GF-D8 (cell line): ENCODE data around the gene TRIM46.
"Not testable (repeated sequence)": the region's sequence is repeated elsewhere in the genome, so short reads cannot be mapped to it uniquely, and the experiment has no call there.

Source experiments
- DNase-seq: peaks from one replicate; lab custom pipeline; 2025; lab: John Stamatoyannopoulos, UW

Gene TRIM46

DNA sequence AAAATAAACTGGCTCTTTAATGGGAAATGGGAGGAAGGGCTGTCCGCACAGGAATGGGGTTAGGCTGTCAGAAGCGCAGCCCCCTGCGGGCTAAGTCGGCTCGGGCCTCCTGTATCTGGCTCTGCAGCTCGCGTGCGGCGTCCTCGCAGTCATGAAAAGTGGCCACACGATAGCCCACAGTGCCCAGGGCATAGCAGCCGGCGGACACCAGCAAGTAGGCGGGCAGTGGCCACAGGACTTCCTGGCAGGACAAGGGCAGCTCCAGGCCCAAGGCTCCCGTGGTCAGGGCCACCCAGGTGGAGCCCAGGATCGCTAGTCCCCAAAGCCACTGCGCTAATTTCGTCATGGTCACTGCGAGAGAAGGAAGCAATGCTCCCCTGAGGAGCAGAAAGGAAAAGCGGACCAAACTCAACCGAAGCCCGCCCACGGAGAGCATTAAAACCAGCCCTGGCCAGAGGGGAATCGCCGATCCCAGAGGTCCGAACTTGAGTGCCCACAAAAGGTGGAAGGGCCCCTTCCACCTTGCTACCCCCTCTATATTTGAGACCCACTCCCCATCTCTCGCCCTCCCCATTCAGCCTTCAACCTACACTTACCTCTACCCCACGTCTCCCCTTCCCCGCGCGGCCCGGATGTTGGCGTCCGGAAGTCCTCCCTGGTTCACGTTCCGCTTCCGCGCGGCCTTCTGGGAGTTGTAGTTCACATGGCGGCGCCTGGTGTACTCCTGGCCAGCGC is 33.6 kb upstream of the TRIM46 start, which contains the start of gene DPM3:
Gene DPM3 (minus strand): TSS at position 637 of the 735 bp plus-strand sequence. CDS start 291 bp downstream, at position 346.
- peak; percentile 45 for DNase-seq

DNA sequence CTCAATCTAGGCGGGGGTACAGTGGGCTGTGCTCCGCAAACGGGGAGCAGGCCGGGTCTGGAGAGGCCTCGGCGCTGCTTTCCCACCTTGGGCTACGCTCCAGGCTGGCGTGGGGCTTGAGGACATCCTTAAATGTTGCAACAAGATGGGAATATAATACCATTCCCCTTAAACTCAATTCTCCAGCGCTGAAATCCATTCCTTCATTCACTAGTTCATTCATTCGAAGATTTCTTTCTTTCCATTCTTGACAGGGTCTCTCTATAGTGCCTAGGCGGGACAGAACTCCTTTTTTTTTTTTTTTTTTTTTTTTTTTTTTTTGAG is 33.1 kb upstream of the TRIM46 start:
- no peak for DNase-seq

DNA sequence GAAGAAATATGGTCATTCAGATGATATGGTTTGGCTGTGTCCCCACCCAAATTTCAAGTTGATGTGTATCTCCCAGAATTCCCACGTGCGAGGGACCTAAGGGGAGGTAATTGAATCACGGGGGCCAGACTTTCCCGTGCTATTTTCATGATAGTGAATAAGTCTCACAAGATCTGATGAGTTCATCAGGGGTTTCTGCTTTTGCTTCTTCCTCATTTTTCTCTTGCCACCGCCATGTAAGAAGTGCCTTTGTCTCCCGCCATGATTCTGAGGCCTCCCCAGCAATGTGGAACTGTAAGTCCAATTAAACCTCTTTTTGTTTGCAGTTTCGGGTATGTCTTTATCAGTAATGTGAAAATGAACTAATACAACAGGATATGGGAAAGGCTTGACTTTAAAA is 31.9 kb upstream of the TRIM46 start:
- DNase-seq: no peak

DNA sequence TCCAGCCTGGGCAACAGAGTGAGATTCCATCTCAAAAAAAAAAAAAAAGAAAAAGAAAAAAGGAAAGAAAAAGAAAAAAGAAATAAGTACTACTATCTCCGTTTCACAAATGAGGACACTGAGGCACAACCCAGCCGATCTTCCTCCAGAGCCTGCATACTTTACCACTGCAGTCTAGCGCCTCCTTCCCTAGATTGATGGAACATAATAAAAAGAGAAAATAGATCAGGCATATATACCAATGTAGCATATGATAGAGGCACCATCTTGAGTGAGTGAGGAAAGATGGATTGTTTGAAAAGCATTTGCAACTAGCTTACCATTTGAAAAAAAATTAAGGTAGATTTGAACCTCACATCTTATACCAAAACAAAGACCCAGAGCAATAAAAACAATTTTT is 28.2 kb upstream of the TRIM46 start:
- no peak for DNase-seq

DNA sequence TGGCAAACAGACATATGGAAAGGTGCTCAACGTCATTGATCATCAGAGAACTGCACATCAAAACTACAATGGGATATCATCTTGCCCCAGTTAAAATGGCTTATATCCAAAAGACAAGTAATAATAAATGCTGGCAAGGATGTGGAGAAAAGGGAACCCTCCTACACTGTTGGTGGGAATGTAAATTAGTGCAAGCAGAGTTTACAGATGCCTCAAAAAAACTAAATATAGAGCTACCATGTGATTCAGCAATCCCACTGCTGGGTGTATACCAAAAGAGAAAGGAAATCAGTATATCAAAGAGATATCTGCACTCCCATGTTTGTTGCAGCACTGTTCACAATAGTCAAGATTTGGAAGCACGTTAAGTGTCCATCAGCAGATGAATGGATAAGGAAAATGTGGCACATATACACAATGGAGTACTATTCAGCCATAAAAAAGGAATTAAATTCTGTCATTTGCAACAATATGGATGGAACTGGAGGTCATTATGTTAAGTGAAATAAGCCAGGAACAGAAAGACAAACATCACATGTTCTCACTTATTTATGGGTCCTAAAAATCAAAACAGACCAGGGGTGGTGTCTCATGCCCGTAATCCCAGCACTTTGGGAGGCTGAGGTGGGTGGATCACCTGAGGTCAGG is 17.5 kb upstream of the TRIM46 start:
- DNase-seq: not testable (repeated sequence)

DNA sequence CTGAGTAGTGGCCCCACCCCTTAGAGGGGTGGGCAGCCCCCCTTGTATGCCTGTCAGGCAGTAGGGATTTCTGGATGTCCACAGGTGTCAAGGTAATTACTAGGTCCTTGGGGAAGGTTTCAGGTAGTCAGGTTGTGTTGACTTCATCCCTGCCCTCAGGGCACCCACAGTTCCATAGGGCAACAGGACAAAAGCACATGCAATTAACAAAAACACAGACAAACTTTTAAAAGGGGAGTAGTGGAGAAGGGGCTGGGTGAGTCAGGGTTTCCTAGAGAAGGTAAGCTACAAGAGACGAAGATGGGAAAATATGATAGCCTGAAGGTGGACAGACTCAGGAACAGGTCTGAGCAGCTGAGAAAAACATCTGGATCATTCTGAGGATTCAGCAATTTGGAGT is 14.7 kb upstream of the TRIM46 start:
- no peak for DNase-seq

DNA sequence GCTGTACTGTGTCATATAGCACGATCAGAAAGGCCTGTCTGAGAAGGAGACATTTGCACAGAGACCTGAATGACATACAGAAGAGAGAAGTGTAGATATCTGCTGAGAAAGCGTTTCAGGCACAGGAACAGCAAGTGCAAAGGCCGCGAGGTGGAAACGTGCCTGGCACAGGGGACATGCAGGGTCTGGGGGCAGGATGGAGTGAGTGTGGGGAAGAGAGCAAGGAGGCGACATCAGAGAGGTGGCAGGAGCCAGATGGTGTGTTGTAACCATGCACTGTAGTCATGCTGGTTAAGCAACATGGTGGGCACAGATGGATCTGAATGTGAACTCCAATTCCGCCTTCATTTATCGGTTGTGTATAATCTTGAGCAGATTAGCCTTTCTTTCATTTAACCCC is 13.5 kb upstream of the TRIM46 start:
- DNase-seq: no peak

DNA sequence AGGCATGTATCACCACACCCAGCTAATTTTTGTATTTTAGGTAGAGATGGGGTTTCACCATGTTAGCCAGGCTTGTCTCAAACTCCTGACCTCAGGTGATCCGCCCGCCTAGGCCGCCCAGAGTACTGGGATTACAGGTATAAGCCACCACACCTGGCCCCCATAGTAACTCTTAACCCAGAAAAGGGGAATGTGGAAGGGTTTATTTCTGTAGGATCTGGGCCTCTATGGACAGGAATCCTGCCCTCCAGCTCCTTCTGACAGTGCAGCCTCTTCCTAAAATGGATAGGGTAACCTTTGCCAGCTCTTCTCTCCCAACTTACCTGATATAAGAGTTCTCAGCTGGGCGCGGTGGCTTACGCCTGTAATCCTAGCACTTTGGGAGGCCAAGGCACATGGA is 11.0 kb upstream of the TRIM46 start:
- not testable (repeated sequence) for DNase-seq

DNA sequence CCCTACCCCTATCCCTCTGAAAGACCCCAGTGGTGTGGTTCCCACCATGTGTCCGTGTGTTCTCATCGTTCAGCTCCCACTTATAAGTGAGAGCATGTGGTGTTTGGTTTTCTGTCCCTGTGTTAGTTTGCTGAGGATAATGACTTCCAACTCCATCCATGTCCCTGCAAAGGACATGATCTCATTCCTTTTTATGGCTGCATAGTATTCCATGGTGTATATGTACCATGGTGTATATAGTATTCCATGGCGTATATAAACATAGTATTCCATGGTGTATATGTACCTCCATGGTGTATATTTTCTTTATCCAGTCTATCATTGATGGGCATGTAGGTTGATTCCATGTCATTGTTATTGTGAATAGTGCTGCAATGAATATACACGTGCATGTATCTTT is 9.9 kb upstream of the TRIM46 start:
- DNase-seq: not testable (repeated sequence)

DNA sequence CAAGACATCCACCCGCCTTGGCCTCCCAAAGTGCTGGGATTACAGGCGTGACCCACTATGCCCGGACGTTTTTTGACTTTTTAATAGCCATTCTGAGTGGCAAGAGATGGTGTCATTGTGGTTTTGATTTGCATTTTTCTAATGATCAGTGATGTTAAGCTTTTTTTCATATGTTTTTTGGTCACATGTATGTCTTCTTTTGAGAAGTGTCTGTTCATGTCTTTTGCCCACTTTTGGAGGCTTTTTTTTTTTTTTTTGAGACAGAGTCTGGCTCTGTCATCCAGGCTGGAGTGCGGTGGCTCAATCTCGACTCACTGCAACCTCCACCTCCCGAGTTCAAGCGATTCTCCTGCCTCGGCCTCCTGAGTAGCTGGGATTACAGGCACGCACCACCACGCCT is 9.0 kb upstream of the TRIM46 start:
- DNase-seq: not testable (repeated sequence)

DNA sequence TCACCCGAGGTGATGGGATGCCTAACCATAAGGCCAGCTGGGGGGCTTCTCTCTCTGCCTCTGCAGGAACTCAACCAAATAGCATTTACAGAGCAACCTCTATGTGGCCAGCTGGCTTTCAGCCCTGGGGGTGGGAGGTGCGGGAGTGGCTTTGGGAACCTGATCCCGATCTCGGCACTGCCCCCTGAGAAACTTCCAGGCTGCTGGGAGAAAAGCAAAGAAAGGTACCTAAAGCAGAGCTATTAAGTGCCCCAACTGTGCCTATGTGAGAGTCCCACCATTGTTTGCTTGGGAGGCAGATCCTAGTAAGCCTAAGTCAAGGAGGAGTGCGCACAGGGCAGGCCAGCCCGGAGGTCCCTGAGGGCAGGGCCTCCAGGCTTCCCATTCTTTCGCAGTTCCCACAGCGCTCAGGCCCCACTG is 7.6 kb upstream of the TRIM46 start:
- DNase-seq: no peak

DNA sequence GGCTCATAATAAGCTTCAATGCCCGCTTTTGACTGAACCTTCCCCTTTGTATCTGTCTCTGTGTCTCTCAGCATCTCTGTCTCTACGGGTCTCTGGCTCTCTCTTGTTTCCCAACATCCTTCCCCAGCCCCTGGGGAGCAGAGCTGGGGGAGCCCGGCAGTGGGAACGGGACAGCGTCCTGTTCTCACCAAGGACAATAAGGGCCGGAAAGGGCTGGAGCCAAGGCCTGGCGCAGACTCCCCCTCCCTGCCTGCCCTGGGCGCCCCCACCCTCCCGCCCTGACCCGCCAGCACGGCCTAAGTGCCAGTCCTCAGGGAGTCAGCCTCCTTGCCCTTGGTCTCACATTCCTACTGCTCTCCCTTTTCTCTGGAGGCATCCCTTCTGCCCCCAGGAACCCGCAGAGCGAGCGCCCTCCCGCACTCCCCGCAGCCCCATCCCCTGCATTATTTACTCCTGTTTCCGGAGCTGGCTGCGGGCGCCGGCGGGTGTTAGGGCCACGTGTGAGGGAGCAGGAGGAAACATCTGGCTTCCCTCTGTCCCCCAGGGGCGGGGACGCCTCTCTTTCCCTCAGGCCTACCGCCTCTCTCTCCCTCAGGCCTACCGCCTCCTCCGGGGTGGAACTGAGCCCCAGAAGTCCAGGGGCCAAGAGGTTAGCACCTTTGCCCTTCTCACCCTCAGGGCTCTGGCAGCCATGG is 7.0 kb upstream of the TRIM46 start:
- DNase-seq: peak; percentile 86

DNA sequence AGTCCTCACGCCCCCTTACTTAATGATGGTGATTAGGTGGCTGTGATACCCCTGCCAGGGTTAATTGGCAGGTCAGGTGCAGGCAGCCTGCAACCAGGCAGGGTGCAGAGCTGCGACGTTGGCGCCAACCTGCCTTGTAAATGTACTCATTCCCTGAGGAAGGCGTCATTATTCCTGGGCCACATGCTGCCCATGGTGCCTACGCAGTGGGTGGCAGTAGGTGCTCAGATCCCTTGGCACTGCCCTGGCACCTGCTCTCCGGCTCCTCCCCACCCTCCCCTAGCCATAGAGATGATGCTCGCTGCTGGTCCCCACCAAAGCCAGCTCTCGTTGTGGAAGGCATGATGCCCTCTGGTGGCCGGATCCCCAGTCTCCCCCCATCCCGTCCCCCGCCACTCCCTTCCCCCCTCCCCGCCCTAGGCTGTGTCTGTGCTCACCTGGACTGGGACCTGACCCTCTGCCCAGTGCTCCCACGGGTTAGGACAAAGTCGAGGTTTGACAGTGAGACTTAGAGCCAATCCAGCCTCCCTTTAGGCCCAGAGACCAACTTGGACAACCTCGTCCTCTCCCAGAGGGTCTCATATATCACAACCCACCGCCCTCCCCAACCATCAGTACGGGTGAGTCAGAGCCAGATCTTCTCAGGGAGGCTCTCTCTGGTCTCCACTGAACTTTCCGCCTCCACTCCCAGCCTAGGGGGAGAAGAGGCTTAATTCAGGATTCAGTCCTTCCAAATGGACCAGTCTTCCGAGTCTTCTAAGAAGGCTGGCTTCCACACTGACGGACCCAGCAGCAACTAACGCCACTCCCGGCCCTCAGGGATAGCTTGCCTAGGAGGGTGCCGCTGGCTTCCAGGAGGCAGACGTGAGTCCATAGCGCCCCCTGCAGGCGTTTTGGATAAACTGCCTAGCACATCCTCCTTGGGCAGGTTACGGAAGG is 6.2 kb upstream of the TRIM46 start:
- DNase-seq: peak; percentile 66

DNA sequence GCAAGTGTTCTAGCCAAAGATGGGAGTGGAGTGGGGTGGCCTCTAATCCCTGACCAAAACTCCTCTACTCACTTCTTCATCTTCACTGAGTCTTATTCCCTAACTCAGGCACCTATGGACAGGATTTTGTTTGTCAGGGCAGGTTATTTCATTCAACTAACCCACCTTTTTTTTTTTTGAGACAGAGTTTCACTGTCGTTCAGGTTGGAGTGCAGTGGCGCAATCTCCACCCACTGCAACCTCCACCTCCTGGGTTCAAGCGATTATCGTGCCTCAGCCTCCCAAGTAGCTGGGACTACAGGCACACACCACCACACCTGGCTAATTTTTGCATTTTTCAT is 5.6 kb upstream of the TRIM46 start:
- not testable (repeated sequence) for DNase-seq

DNA sequence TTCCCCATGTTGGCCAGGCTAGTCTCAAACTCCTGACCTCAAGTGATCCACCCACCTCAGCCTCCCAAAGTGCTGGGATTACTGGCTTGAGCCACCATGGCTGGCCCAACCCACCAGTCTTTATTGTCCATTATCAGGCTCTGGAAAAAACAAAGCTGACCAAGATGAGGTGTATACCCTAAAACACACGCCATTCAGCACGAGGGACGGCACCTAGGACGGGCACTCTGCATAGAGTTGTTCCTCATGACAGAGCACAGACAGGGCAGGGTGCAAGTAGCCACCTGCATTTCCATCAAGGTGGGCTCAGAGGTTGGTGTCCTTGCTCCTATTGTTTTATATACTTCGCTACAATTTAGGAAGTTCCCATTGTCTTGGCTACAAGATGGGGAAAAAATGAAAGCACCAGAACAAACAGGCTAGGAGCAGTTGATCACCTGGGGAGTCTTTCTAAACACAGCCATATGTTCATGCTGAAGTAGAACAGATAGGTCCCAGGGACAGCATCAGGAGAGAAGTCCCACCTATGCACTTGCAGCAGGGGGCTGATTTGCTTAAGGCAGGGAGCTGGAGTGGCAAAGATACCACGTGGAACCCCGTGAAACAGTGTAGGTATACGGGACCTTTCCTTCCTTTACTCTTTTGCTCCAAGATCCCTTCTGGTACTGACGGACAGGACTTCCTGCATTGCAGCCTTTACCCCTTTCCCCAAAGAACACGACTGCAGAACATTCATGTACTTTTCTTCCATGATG is 5.0 kb upstream of the TRIM46 start:
- no peak for DNase-seq

DNA sequence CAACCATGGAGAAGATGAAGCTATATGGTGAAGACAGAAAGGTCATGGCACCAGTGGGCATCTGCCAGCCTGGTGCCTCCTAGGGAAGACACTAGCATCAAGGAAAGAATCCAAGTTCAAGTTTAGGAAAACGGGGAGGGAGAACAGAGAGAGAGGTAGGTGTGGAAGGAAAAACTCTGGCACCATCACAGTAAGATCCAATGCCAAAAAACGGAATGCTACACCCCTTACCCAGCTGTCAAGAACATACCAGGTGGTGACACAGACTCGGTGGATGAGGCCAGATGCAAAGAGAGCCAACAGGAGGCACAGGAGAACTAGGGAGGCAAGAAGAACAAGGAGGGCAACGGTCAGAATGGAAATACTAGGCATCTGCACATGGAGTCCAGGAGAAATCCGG is 4.1 kb upstream of the TRIM46 start:
- no peak for DNase-seq

DNA sequence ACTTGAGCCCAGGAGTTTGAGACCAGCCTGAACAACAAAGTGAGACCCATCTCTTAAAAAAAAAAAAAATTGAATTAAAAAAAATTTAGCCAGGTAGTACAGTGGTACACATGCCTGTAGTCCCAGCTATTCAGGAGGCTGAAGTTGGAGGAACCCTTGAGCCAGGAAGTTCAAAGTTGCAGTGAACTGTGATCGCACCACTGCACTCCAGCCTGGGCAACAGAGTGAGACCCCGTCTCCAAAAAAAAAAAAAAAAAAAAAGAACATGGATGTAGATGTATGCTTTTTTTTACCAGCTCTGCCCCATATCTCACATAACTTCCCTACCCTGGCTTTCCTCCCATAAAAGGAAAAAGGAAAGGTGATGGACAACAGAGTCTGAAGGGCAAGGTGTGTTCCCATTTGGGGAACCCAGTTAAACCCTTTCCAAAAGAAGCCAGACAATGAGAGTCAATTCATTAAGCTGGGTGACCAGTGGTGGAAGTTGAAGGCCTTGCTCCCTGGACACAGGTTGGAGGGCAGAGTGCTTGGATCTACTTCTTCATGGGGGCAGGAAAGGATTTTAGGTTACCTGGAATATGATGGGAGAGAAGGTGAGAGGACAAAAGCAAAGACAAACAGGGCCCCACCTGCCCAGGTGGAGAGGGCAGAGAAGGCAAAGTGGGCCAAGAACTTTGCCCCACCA is 3.4 kb upstream of the TRIM46 start:
- no peak for DNase-seq

DNA sequence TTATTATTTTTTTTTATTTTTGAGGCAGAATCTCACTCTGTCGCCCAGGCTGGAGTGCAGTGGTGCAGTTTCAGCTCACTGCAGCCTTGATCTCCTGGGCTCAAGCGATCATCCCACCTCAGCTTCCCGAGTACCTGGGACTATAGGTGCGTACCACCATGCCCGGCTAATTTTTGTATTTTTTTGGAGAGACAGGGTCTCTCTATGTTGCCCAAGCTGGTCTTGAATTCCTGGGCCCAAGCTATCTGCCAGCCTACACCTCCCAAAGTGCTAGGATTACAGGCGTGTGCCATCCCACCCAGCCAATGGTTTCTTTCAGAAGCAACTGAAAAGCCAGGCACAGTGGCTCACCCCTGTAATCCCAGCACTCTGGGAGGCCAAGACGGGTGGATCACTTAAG is 2.8 kb upstream of the TRIM46 start:
- no peak for DNase-seq

DNA sequence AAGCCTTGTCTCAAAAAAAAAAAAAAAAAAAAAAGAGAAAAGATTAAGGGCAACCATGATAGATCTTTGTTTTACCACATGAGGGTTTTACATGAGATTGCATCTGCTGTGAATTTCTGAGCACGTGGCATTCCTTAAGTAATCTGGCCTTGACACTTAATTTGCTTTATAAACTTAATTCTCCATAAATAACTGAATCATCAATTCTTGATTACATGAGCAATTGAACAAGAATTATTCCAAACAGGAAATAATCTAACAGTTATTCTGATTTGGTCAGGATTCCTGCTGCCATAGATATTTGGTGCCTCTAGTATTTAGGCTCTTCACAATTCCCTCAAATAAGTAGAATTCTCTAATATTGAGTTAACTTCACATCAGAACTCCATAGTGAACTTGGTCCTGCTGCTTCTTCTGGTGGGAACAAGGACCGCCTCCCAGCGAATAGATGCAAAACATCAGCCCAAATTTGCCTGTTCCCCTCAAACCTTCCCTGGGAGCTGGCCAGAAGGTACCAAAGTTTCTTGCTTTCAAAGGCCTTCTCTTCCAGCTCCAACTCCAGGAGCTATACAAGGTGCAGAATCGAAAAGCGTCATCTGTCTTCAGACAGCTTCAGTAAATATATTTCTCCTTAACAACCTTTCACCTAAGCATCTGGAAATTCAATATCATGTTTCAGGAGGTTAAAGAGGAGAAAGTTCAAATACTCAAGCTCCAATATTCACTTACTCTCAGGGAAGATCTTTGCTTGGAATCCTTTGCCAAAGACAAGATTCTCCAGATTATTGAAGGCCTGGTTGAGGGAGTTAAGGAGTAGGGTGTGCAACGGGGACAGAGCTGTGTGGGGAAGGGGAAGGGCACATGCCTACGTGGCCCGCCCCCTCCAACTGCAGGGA is 1.6 kb upstream of the TRIM46 start:
- no peak for DNase-seq
